ELF-1 (cell line): ENCODE data around the gene ACSM5.

Experiments used
- DNase-seq: peaks from one replicate; pipeline ENCODE4 v3.0.0-alpha.2; 2016; ENCODE audit warnings: low read depth, low spot score

ACSM5 gene, protein sequence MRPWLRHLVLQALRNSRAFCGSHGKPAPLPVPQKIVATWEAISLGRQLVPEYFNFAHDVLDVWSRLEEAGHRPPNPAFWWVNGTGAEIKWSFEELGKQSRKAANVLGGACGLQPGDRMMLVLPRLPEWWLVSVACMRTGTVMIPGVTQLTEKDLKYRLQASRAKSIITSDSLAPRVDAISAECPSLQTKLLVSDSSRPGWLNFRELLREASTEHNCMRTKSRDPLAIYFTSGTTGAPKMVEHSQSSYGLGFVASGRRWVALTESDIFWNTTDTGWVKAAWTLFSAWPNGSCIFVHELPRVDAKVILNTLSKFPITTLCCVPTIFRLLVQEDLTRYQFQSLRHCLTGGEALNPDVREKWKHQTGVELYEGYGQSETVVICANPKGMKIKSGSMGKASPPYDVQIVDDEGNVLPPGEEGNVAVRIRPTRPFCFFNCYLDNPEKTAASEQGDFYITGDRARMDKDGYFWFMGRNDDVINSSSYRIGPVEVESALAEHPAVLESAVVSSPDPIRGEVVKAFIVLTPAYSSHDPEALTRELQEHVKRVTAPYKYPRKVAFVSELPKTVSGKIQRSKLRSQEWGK

GRCh38 chr16:20409398-20410120, at the start of gene ACSM5:
TSS of gene ACSM5 (plus strand) at chr16:20409534. CDS start at chr16:20411485, 1,951 bp downstream.
- no peak for DNase-seq

DNA sequence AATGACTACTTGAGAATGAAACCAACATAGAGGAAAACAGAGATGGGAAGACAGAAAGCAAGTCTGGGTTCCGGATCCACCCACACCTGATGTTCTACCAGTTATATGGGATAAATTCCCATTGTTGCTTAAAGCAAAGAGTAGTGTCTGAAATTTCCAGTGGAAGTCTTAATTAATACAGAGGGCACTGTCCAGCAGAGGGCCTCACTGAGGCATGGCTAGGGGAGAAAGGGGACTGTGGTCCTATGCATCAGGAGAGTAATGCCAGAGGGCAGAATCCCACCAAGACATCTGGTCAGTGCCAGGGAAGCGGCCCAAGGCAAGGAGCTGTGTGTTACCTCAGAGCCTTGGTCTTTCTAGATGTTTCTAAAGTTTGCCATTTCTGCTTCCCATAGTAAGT, 49.3 kb upstream of the ACSM5 start:
- DNase-seq = peak; percentile 8

DNA sequence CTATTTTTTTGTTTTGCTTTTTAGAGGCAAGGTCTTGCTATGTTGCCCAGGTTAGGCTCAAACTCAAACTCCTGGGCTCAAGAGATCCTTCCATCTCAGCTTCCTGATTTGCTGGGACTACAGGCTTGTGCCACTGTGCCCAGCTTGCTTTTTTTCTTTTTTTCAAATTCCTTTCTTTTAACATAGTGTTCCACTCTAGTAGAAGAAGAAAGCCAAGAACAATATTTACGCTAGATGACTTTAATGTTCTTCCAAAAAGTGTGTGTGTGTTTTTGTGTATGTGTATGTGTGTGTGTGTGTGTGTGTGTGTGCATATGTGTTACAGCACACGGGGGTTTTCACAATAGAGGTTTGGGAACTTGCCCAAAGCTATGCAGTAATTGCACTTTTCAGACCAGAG, 46.1 kb upstream of the ACSM5 start:
- DNase-seq = no peak

DNA sequence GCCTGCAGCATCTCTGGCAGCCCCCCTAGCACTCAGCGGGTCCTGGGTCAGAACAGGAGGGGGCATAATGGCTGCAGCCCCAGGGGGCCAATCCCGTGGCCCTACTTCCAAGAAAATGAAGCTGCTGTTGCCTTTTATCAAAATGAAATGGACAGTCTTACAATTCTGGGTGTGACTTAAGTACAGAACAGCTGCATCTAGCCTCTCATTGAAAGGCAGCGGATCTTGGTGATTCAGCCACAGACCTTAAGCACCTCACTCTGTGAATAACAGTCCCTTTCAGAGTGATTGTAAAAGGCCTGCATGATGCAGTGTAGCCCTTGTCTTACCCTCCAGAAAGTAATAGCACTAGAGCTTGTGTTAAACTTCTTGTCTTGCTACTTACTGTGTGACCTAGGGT, 45.3 kb upstream of the ACSM5 start:
- DNase-seq = no peak

DNA sequence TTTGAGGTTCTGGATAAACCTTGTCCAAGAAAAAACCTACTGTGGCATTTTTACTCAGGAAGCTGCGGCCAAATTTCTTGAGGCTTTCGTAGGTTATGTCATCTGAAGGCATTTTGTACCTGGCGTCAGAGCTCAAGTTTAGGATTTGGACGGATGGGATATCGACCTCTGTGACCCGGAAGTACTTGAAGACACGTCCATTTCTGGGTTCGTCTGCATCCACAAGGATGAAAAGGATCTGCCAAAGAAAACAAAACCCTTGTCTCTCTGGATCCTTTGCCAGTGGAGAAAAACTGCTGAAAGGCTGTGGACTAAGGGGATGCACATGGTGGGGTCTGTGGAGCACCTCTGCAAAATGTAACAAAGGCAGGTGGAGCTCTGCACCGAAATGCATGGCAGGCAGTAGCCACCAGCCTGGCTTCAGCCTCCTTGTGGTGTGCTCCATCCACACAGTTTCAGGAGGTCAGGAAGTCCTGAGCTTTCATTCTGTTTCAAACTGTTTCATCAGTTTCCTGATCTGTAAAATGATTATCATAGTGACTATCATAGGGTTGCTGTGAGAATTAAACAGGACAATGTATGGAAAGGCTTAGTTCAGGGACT, 39.8 kb upstream of the ACSM5 start:
- no peak for DNase-seq

GRCh38 chr16:20372701-20373100, 36.6 kb upstream of the ACSM5 start:
- DNase-seq = no peak

DNA sequence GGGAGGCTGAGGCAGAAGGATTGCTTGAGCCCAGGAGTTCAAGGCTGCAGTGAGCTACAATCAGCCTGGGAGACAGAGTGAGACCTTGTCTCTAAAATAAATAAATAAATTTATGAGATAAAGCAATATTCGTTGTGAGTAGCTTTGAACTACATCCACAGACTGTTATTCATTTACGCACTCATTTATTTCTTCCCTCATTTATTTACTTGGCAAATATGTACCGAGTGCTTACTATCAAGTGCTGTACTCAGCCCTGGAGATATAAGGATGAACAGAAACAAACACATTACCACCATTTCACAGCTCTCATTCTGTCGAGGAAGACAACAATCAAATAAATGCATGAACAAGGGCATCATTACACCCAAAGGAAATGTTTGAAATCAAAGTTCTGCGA, 32.2 kb upstream of the ACSM5 start:
- no peak for DNase-seq

GRCh38 chr16:20380782-20381181, 28.6 kb upstream of the ACSM5 start:
- no peak for DNase-seq

GRCh38 chr16:20382202-20382948, 27.0 kb upstream of the ACSM5 start:
- DNase-seq = no peak

GRCh38 chr16:20383106-20384029, 26.0 kb upstream of the ACSM5 start:
- DNase-seq = peak; percentile 86

DNA sequence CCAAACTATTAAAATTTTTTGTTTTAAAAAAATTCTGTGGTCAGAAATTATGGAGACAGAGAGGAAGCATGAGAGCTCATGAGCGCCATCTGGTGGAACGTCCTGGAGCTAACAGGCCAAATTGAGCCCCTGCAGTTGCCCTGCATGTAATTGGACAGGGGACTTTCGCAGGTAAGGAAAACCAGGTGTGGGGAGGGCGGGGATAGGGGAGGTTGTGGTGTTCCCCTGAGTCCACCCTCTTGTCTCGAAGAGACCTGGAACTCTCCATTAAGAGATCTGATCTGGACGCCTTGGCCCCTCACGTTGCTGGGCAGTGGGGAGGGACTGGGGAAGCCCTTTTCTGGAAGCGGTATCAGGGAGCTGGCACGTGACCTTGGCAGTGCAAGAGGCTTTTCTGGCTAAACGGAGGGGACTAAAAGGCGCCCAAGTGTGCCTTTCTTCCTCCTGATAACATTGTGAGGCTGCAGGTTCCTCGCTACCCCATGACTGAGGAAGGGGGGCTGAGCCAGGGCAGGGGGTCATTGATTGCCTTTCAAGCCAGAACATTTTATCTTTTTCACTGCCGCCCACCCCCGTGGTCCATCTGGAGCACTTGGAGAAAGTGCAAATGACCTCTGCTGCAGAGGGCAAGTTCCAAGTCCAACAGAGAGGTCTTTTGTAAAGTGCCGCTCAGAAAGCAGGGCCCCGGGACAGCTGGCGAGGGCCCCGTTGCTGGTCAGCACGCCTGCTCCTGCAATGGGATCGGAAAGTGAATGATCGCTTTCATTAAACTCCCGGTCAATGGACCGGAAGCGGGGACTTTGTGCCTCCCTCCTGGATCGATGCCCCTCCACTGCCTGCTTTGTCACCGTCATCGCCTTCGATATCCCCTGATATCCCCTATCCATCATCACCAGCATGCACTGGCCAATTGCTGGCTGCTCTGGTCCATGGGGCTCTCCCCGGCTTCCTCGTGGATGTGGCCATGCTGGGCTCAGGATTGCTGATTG, 23.2 kb upstream of the ACSM5 start:
- peak; percentile 67 for DNase-seq

- no peak for DNase-seq
Measured at GRCh38 chr16:20387978-20388377, 21.4 kb upstream of the ACSM5 start.

GRCh38 chr16:20388854-20389253, 20.5 kb upstream of the ACSM5 start:
- no peak for DNase-seq

DNA sequence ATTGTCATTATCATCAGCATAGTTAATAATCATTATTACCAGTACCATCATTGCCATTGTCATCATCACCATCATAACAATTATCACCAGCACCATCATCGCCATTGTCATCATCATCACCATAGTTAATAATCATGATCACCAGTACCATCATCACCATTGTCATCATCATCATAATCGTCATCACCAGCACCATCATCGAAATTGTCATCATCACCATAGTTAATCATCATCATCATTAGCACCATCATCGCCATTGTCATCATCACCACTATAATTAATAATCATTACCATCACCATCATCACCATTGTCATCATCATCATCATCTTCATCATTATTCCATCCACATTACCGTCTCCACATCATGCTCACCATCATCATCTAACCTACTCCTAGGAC, 18.3 kb upstream of the ACSM5 start:
- no peak for DNase-seq

DNA sequence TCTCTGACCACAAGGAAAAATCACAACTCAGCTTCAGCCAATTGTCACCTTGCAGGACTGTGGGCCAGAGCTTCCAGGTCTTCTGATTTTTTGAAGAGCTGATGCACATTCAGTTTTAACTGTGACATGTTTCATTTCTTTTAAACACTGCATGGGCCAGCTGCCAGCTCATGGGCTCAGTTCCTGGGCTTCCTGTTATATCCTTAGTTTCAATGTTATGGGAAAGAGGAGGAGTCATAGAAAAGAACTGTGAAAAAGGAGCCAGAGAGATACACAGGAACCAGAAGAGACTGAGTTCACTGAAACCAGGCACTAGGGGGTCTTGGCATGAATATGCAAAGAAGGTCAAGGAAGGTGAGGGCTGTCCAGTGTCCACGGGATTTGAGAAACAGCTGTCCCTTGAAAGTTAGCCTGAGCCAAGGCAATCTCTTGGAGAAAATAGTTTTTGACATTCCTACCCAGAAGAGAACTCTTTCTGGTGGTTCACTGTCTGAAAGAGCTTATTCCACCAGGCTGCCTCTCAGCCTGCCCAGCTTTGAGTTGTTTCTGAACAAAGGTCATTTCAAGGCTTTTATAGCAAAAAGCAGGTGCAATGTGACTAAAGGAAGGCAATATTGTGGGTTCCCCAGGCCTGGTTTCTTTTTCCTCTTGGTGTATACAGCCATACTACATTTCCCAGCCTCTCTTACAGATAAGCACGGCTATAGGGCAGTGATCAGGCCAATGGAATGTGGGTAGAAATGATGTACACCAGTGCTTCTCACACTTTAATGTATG, 15.3 kb upstream of the ACSM5 start:
- no peak for DNase-seq

GRCh38 chr16:20395946-20396345, 13.4 kb upstream of the ACSM5 start:
- no peak for DNase-seq

DNA sequence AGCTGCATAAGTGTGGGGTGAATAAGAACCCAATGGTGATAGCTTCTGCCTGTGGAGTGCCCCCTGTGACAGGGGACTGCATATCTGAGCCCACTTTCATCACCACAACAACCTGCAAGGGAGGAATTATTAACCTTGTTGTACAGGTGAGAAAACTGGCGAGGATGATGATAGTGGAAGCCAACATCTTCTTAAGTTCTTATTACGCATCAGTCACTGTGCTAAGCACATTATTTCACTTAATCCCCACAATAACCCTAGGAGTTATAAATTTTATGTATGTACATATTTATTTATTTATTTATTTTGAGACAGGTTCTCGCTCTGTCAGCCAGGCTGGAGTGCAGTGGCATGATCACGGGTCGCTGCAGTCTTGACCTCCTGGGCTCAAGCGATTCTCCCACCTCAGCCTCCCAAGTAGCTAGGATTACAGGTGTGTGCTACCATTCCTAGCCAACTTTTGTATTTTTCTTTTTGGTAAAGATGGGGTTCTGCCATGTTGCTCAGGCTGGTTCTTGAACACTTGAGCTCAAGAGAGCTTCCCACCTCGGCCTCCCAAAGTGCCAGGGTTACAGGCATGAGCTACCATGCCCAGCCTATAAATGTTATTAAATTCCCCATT, 12.4 kb upstream of the ACSM5 start:
- no peak for DNase-seq

GRCh38 chr16:20397468-20398074, 11.8 kb upstream of the ACSM5 start:
- DNase-seq = no peak
